KMS-11 (cell line): ENCODE measurements around the gene TBXAS1.

Experiments
- H2AFZ ChIP-seq: fragments of 200-600 bp; sonication (generic); 2 replicates; pipeline ENCODE4 v1.6.1; 2016; ENCODE audit warnings: antibody characterized with exemption, mixed run types, low read depth
- H3K27ac ChIP-seq: fragments of 200-600 bp; sonication (generic); 2 replicates; pipeline ENCODE4 v1.6.1; 2016; ENCODE audit warnings: mild to moderate bottlenecking, mixed run types
- H3K27me3 ChIP-seq: fragments of 200-600 bp; sonication (generic); 2 replicates; pipeline ENCODE4 v1.6.1; 2017; ENCODE audit warnings: mild to moderate bottlenecking, low read depth, mixed run types, moderate library complexity; ENCODE audit not compliant: insufficient read depth
- H3K36me3 ChIP-seq: fragments of 200-600 bp; sonication (generic); 2 replicates; pipeline ENCODE4 v1.6.1; 2017; ENCODE audit warnings: mild to moderate bottlenecking, mixed run types; ENCODE audit not compliant: insufficient read depth
- H3K4me1 ChIP-seq: fragments of 200-600 bp; sonication (generic); 2 replicates; pipeline ENCODE4 v1.6.1; 2016; ENCODE audit warnings: mild to moderate bottlenecking, low read depth, mixed run types; ENCODE audit not compliant: poor library complexity, severe bottlenecking
- H3K4me2 ChIP-seq: fragments of 200-600 bp; sonication (generic); 2 replicates; pipeline ENCODE4 v1.7.0; 2016; ENCODE audit warnings: mild to moderate bottlenecking, mixed run types
- H3K4me3 ChIP-seq: fragments of 200-600 bp; sonication (generic); IDR thresholded peaks from 2 replicates; pipeline ENCODE4 v1.6.1; 2017; ENCODE audit warnings: low read depth, low read length, mixed read lengths; ENCODE audit not compliant: insufficient read depth
- H3K79me2 ChIP-seq: fragments of 200-600 bp; sonication (generic); 2 replicates; pipeline ENCODE4 v1.6.1; 2016; ENCODE audit warnings: low read depth, mixed run types; ENCODE audit not compliant: insufficient read depth
- H3K9ac ChIP-seq: fragments of 200-600 bp; sonication (generic); 2 replicates; pipeline ENCODE4 v1.6.1; 2016; ENCODE audit warnings: mild to moderate bottlenecking, mixed run types
- H4K20me1 ChIP-seq: fragments of 200-600 bp; sonication (generic); 2 replicates; pipeline ENCODE4 v1.6.1; 2016; ENCODE audit warnings: mild to moderate bottlenecking, mixed run types; ENCODE audit not compliant: insufficient read depth
- TF ChIP-seq, protein P1 (sequence below): fragments of 200-600 bp; sonication (generic); conservative IDR thresholded peaks from 2 replicates; pipeline ENCODE4 v1.6.1; 2017; ENCODE audit warnings: low read depth, mild to moderate bottlenecking, antibody characterized with exemption, low read length, moderate library complexity, mixed read lengths

TBXAS1 gene

GRCh38 chr7:139915268-139915863, 86.3 kb downstream of the TBXAS1 start:
- no peaks in the 10 kb centered on the region for H3K36me3 ChIP-seq
- peak overlapping the region; percentile 84 for H3K27ac ChIP-seq
- TF ChIP-seq, protein P1, sequence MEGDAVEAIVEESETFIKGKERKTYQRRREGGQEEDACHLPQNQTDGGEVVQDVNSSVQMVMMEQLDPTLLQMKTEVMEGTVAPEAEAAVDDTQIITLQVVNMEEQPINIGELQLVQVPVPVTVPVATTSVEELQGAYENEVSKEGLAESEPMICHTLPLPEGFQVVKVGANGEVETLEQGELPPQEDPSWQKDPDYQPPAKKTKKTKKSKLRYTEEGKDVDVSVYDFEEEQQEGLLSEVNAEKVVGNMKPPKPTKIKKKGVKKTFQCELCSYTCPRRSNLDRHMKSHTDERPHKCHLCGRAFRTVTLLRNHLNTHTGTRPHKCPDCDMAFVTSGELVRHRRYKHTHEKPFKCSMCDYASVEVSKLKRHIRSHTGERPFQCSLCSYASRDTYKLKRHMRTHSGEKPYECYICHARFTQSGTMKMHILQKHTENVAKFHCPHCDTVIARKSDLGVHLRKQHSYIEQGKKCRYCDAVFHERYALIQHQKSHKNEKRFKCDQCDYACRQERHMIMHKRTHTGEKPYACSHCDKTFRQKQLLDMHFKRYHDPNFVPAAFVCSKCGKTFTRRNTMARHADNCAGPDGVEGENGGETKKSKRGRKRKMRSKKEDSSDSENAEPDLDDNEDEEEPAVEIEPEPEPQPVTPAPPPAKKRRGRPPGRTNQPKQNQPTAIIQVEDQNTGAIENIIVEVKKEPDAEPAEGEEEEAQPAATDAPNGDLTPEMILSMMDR = no peak
- H3K79me2 ChIP-seq = no peaks in the 10 kb centered on the region
- H3K27me3 ChIP-seq = no peaks in the 10 kb centered on the region
- H3K9ac ChIP-seq = peak overlapping the region; percentile 46; the same call in 1 of the 2 replicates
- no peaks in the 10 kb centered on the region for H4K20me1 ChIP-seq
- H3K4me1 ChIP-seq = peaks cover 58% of the 10 kb centered on the region
- H3K4me2 ChIP-seq = peak overlapping the region; percentile 72
- peak overlapping the region; percentile 58 for H2AFZ ChIP-seq
- H3K4me3 ChIP-seq = no peak overlapping the region

GRCh38 chr7:139915864-139916716, 87.0 kb downstream of the TBXAS1 start:
- Histone ChIP-seq H2AFZ (peak overlapping the region; percentile 58), H3K27me3 (no peaks in the 10 kb centered on the region), H3K4me3 (no peak overlapping the region), H3K36me3 (no peaks in the 10 kb centered on the region), H3K4me2 (peak overlapping the region; percentile 72), H3K27ac (peak overlapping the region; percentile 84), H4K20me1 (no peaks in the 10 kb centered on the region), H3K9ac (peak overlapping the region; percentile 46; the same call in 1 of the 2 replicates), H3K4me1 (peaks cover 58% of the 10 kb centered on the region), H3K79me2 (no peaks in the 10 kb centered on the region)
- TF ChIP-seq, protein P1 = no peak

- Histone ChIP-seq H3K4me2 (peak overlapping the region; percentile 72), H3K4me3 (no peak overlapping the region), H4K20me1 (no peaks in the 10 kb centered on the region), H3K4me1 (peaks cover 58% of the 10 kb centered on the region), H3K36me3 (no peaks in the 10 kb centered on the region), H2AFZ (peak overlapping the region; percentile 58), H3K79me2 (no peaks in the 10 kb centered on the region), H3K9ac (peak overlapping the region; percentile 46), H3K27me3 (no peaks in the 10 kb centered on the region), H3K27ac (peak overlapping the region; percentile 84)
- TF ChIP-seq, protein P1 = peak; percentile 36
Measured at GRCh38 chr7:139916717-139917395, 87.8 kb downstream of the TBXAS1 start.

- peak overlapping the region; percentile 46; the same call in 1 of the 2 replicates for H3K9ac ChIP-seq
- no peak overlapping the region for H3K4me3 ChIP-seq
- H3K4me1 ChIP-seq = peaks cover 58% of the 10 kb centered on the region
- H3K36me3 ChIP-seq = no peaks in the 10 kb centered on the region
- H3K27ac ChIP-seq = peak overlapping the region; percentile 84
- TF ChIP-seq, protein P1 = no peak
- no peaks in the 10 kb centered on the region for H4K20me1 ChIP-seq
- no peaks in the 10 kb centered on the region for H3K79me2 ChIP-seq
- peak overlapping the region; percentile 72 for H3K4me2 ChIP-seq
- H2AFZ ChIP-seq = peak overlapping the region; percentile 58
- H3K27me3 ChIP-seq = no peaks in the 10 kb centered on the region
Measured at GRCh38 chr7:139917851-139918250, 88.8 kb downstream of the TBXAS1 start.
